Measurements from ENCODE around the gene PDE8B.

The PDE8B gene

GRCh38 chr5:77281969-77282336, 71.5 kb downstream of the PDE8B start:
- no peak overlapping the region for H3K4me3 ChIP-seq (replicated peaks; ENCODE audit: low read depth, low read length)
- no peak for DNase-seq (ENCODE audit: low read depth)
- TF ChIP-seq CTCF (IDR thresholded peaks at IDR 0.05; ENCODE audit: low read length, missing control alignments), result no peak

- no peak overlapping the region for H3K4me3 ChIP-seq (replicated peaks; ENCODE audit: low read depth, low read length)
- TF ChIP-seq CTCF (IDR thresholded peaks at IDR 0.05; ENCODE audit: low read length, missing control alignments), result peak; percentile 10
- peak; percentile 31 for DNase-seq (ENCODE audit: low read depth)
Measured at GRCh38 chr5:77282337-77283027, 72.0 kb downstream of the PDE8B start.

GRCh38 chr5:77285251-77285841, 74.9 kb downstream of the PDE8B start:
- TF ChIP-seq CTCF (IDR thresholded peaks at IDR 0.05; ENCODE audit: low read length, missing control alignments), result no peak

GRCh38 chr5:77292026-77292757, 81.7 kb downstream of the PDE8B start:
- no peak for DNase-seq (ENCODE audit: low read depth)
- no peak for TF ChIP-seq CTCF (IDR thresholded peaks at IDR 0.05; ENCODE audit: low read length, missing control alignments)
- no peak overlapping the region for H3K4me3 ChIP-seq (replicated peaks; ENCODE audit: low read depth, low read length)

More at GRCh38 chr5:77285251-77285841, 74.9 kb downstream of the PDE8B start:
- DNase-seq (ENCODE audit: low read depth), result no peak
- no peak overlapping the region for H3K4me3 ChIP-seq (replicated peaks; ENCODE audit: low read depth, low read length)

- DNase-seq (ENCODE audit: low read depth), result no peak
- H3K4me3 ChIP-seq (replicated peaks; ENCODE audit: low read depth, low read length), result no peak overlapping the region
Measured at GRCh38 chr5:77294185-77294584, 83.7 kb downstream of the PDE8B start.

GRCh38 chr5:77295863-77296378, 85.4 kb downstream of the PDE8B start:
- DNase-seq (ENCODE audit: low read depth), result no peak
- no peak overlapping the region for H3K4me3 ChIP-seq (replicated peaks; ENCODE audit: low read depth, low read length)
- TF ChIP-seq CTCF (IDR thresholded peaks at IDR 0.05; ENCODE audit: low read length, missing control alignments), result no peak

More at GRCh38 chr5:77294185-77294584, 83.7 kb downstream of the PDE8B start:
- TF ChIP-seq CTCF (IDR thresholded peaks at IDR 0.05; ENCODE audit: low read length, missing control alignments), result no peak

Data from fibroblast of pulmonary artery (primary cell).